ENCODE data around the gene DDX39A. TPM values are rescaled to one million over a fixed set of nuclear protein-coding genes. Genes with fewer than 3 reads are reported as not detected.

DDX39A gene
- total RNA-seq, 1 experiment from 2014 or later, result 117 TPM

- in situ Hi-C loops (cut with HindIII; ENCODE audit: low pct_unique_long_range_greater_than_20kb, low sequenced_read_pairs) (no loop called here), intact Hi-C loops (cut with micrococcal nuclease; ENCODE audit: unreplicated experiment) (no loop called here)
- peak overlapping the region; percentile 39; the same call in 1 of the 2 replicates for H3K27ac ChIP-seq (ENCODE audit: low read length)
- no peaks in the 10 kb centered on the region for H3K9me3 ChIP-seq (ENCODE audit: control insufficient read depth, insufficient read depth, low read depth, low read length)
- peaks cover 5% of the 10 kb centered on the region for H3K36me3 ChIP-seq (ENCODE audit: control insufficient read depth, insufficient read depth, low read length)
- POLR2A ChIA-PET, result interaction anchor here (0.7 kb wide), 1 partner anchor 261 kb away, joined by 12 read pairs; no protein-coding TSS in a partner anchor
- H3K4me1 ChIP-seq (ENCODE audit: control insufficient read depth, insufficient read depth, low read length), result peaks cover 13% of the 10 kb centered on the region
- TF ChIP-seq TCF7L2 (IDR thresholded peaks at IDR 0.05; ENCODE audit: low read depth, low read length), result no peak
- no peak for TF ChIP-seq REST (IDR thresholded peaks at IDR 0.05; ENCODE audit: insufficient read depth in 1 of 2, low read depth in 2 of 2, low read length in 1 of 2)
- TF ChIP-seq POLR2AphosphoS5 (IDR thresholded peaks at IDR 0.05; ENCODE audit: low read depth, low read length), result no peak
- TF ChIP-seq CTCF (IDR thresholded peaks at IDR 0.05), result no peak
- H3K27me3 ChIP-seq (ENCODE audit: control insufficient read depth, insufficient read depth, low read length), result no peaks in the 10 kb centered on the region
- no peak for DNase-seq (ENCODE audit: low read depth, low spot score)
- CTCF ChIA-PET, result interaction anchor here (0.7 to 1.4 kb wide), 5 partner anchors 23 to 53 kb away, joined by 3 to 7 read pairs (median 6); no protein-coding TSS in a partner anchor
- BruUV-seq (replicated peaks), result no TSS peak
- ATAC-seq, result no peak
- no peak overlapping the region for H3K4me3 ChIP-seq (ENCODE audit: low read depth in 2 of 2, low read length in 2 of 2)
Observed at GRCh38 chr19:14406645-14407401, 12.3 kb downstream of the DDX39A start.

GRCh38 chr19:14405758-14406644, 13.1 kb downstream of the DDX39A start:
- H3K36me3 ChIP-seq (ENCODE audit: control insufficient read depth, insufficient read depth, low read length), result peaks cover 5% of the 10 kb centered on the region
- H3K9me3 ChIP-seq (ENCODE audit: control insufficient read depth, insufficient read depth, low read depth, low read length), result no peaks in the 10 kb centered on the region
- H3K4me3 ChIP-seq (ENCODE audit: low read depth in 2 of 2, low read length in 2 of 2), result no peak overlapping the region
- in situ Hi-C loops (cut with HindIII; ENCODE audit: low pct_unique_long_range_greater_than_20kb, low sequenced_read_pairs) (no loop called here), intact Hi-C loops (cut with micrococcal nuclease; ENCODE audit: unreplicated experiment) (no loop called here)
- H3K4me1 ChIP-seq (ENCODE audit: control insufficient read depth, insufficient read depth, low read length), result peaks cover 13% of the 10 kb centered on the region
- no peak for DNase-seq (ENCODE audit: low read depth, low spot score)
- ChIA-PET CTCF (interaction anchor here (0.6 to 1.4 kb wide), 8 partner anchors 23 to 256 kb away, joined by 3 to 7 read pairs (median 4); no protein-coding TSS in a partner anchor), POLR2A (no interaction called here)
- BruUV-seq (replicated peaks), result no TSS peak
- ATAC-seq, result peak; percentile 70
- TF ChIP-seq POLR2AphosphoS5 (IDR thresholded peaks at IDR 0.05; ENCODE audit: low read depth, low read length), result peak; percentile 42; the same call in 1 of the 2 replicates
- TF ChIP-seq CTCF (IDR thresholded peaks at IDR 0.05), result peak; percentile 90
- no peak for TF ChIP-seq SIN3A (IDR thresholded peaks at IDR 0.05; ENCODE audit: borderline replicate concordance, insufficient read depth, low read depth, low read length)
- H3K27ac ChIP-seq (ENCODE audit: low read length), result peak overlapping the region; percentile 39; the same call in 1 of the 2 replicates
- H3K27me3 ChIP-seq (ENCODE audit: control insufficient read depth, insufficient read depth, low read length), result no peaks in the 10 kb centered on the region

Data from Panc1 (cell line).